B cell (primary cell): Measurements from ENCODE around the gene GPR151. TPM values are rescaled to one million over a fixed set of nuclear protein-coding genes. Genes with fewer than 3 reads are reported as not detected.

ENCODE experiments used
- ATAC-seq: fragments of 200-7000 bp; cut with Tn5 transposase; one replicate; pipeline ENCODE4 v1.10.0; 2021; ENCODE audit warnings: low read depth, mild to moderate bottlenecking, moderate number of reproducible peaks, moderate library complexity
- CTCF ChIA-PET: fragments of 350-600 bp; sonication (Branson Sonifier 250); formaldehyde crosslinking; loops from one replicate; lab custom pipeline; 2021; ENCODE audit warnings: antibody characterized with exemption, inconsistent platforms; lab: Charles Lee
- POLR2A ChIA-PET: fragments of 350-600 bp; sonication (Branson Sonifier 250); formaldehyde crosslinking; loops from one replicate; lab custom pipeline; 2021; ENCODE audit warnings: antibody characterized with exemption; lab: Charles Lee
- DNase-seq: peaks from one replicate; pipeline ENCODE4 v3.0.0; 2013
- H2AFZ ChIP-seq: 2 replicates; pipeline ENCODE4 v1.6.1; 2012; ENCODE audit warnings: mild to moderate bottlenecking, low read depth, low read length; ENCODE audit not compliant: insufficient read depth, poor library complexity, severe bottlenecking
- H3K27ac ChIP-seq, 2 donors: 1 replicate in 1 of 2; 2 replicates in 1 of 2; pipeline ENCODE4 v1.5.1; 2012 to 2013; ENCODE audit warnings: low read length in 2 of 2, mild to moderate bottlenecking in 2 of 2, moderate library complexity in 1 of 2
- H3K27me3 ChIP-seq, 4 experiments: fragments of 200-600 bp in 1 of 4; sonication (generic) in 1 of 4; replicated peaks in 1 of 4; 1 replicate in 2 of 4; 2 replicates in 2 of 4; pipeline versions ENCODE4 v1.6.1 to v1.7.0; 2013 to 2016; ENCODE audit warnings: low read length in 3 of 4, mild to moderate bottlenecking in 2 of 4, mixed read lengths in 1 of 4, moderate library complexity in 1 of 4; ENCODE audit not compliant: insufficient read depth in 4 of 4, control insufficient read depth in 3 of 4; ENCODE audit errors: control extremely low read depth in 1 of 4
- H3K36me3 ChIP-seq, 2 experiments: replicated peaks in 1 of 2; 1 replicate in 1 of 2; 2 replicates in 1 of 2; pipeline versions ENCODE4 v1.6.1 to v1.7.1; 2013; ENCODE audit warnings: low read length in 1 of 2; ENCODE audit not compliant: insufficient read depth in 2 of 2, control insufficient read depth in 1 of 2; ENCODE audit errors: control extremely low read depth in 1 of 2, extremely low read depth in 1 of 2
- H3K4me1 ChIP-seq, 2 donors: fragments of 200-600 bp in 1 of 2; sonication (generic) in 1 of 2; 1 replicate in 1 of 2; 2 replicates in 1 of 2; pipeline versions ENCODE4 v1.5.1 to v1.6.1; 2013 to 2017; ENCODE audit warnings: low read length in 2 of 2; ENCODE audit not compliant: control insufficient read depth in 2 of 2, insufficient read depth in 2 of 2
- H3K4me2 ChIP-seq: replicated peaks from 2 replicates; pipeline ENCODE3; 2012; ENCODE audit warnings: mild to moderate bottlenecking, low read depth, low read length; ENCODE audit not compliant: poor library complexity, severe bottlenecking
- H3K4me3 ChIP-seq, 5 experiments: fragments of 200-600 bp in 1 of 5; sonication (generic) in 1 of 5; 1 replicate in 3 of 5; 2 replicates in 2 of 5; pipeline versions ENCODE4 v1.5.1 to v1.7.0; 2011 to 2016; ENCODE audit warnings: low read length in 4 of 5, mild to moderate bottlenecking in 4 of 5, low read depth in 2 of 5, control low read depth in 1 of 5, moderate library complexity in 1 of 5; ENCODE audit not compliant: insufficient read depth in 1 of 5; ENCODE audit errors: control extremely low read depth in 1 of 5, extremely low read depth in 1 of 5
- H3K79me2 ChIP-seq: fragments of 200-600 bp; sonication (generic); one replicate; pipeline ENCODE4 v1.6.0; 2016; ENCODE audit warnings: low read length; ENCODE audit not compliant: control insufficient read depth, insufficient read depth
- H3K9ac ChIP-seq: fragments of 200-600 bp; sonication (generic); 2 replicates; pipeline ENCODE4 v1.6.1; 2017; ENCODE audit warnings: mild to moderate bottlenecking, low read length, moderate library complexity
- H3K9me3 ChIP-seq, 3 donors: one replicate each; pipeline versions ENCODE4 v1.6.1 to v1.7.1; 2013; ENCODE audit warnings: low read length in 2 of 3; ENCODE audit not compliant: control insufficient read depth in 2 of 3, insufficient read depth in 1 of 3; ENCODE audit errors: control extremely low read depth in 1 of 3
- H4K20me1 ChIP-seq: 2 replicates; pipeline ENCODE4 v1.6.0; 2012; ENCODE audit warnings: mild to moderate bottlenecking, low read length; ENCODE audit not compliant: insufficient read depth, control insufficient read depth, poor library complexity, severe bottlenecking
- H3K27ac Mint-ChIP-seq: one replicate; pipeline ENCODE4 v1.8.0; 2021; ENCODE audit warnings: mixed read lengths
- H3K27me3 Mint-ChIP-seq: one replicate; pipeline ENCODE4 v1.8.0; 2021; ENCODE audit warnings: mixed read lengths
- H3K4me1 Mint-ChIP-seq: one replicate; pipeline ENCODE4 v1.8.0; 2021; ENCODE audit warnings: mixed read lengths
- H3K4me3 Mint-ChIP-seq: one replicate; pipeline ENCODE4 v1.8.0; 2021; ENCODE audit warnings: mixed read lengths
- H3K9me3 Mint-ChIP-seq: one replicate; pipeline ENCODE4 v1.8.0; 2022; ENCODE audit warnings: mixed read lengths; ENCODE audit not compliant: insufficient read depth
- CTCF ChIP-seq: fragments of 200-600 bp; IDR thresholded peaks from one replicate; pipeline ENCODE4 v1.8.0; 2022; ENCODE audit warnings: antibody characterized with exemption, mild to moderate bottlenecking
- EZH2 ChIP-seq: IDR thresholded peaks from 2 replicates; pipeline ENCODE4 v1.6.1; 2012; ENCODE audit warnings: borderline replicate concordance, low read depth, mild to moderate bottlenecking, moderate library complexity, low read length; ENCODE audit not compliant: insufficient read depth, poor library complexity, severe bottlenecking
- WGBS: methylation state at CpG from one replicate; pipeline ENCODE4 v1.1.5; 2013; ENCODE audit warnings: missing lambda C conversion rate; ENCODE audit not compliant: insufficient coverage; 5-methylcytosine and 5-hydroxymethylcytosine counted together
- intact Hi-C: fragments of 100-400 bp; cut with micrococcal nuclease; formaldehyde crosslinking; loops from one replicate; pipeline ENCODE4 v1.10.0; 2022
- polyA plus RNA-seq: library from polyadenylated mRNA; depleted of rRNA; stranded (reverse); fragments of >200 nt; gene quantifications from 2 replicates; pipeline ENCODE4 v1.2.3, GENCODE V29; 2012
- total RNA-seq, 2 donors: library from RNA; stranded (reverse); fragments of 120-200 nt in 1 of 2; gene quantifications; 1 replicate in 1 of 2; 2 replicates in 1 of 2; pipeline versions ENCODE4 v1.2.3 to v1.2.4, GENCODE V29; 2013 to 2022

GPR151 gene
- total and polyA plus RNA-seq, 2 donors (not counting 1 experiment from before 2014, with no cell fraction given) = not detected

GRCh38 chr5:146490089-146490843 is 25.7 kb downstream of the GPR151 start:
- Mint-ChIP-seq H3K4me3 (no peak overlapping the region), H3K27me3 (no peaks in the 10 kb centered on the region), H3K9me3 (no peaks in the 10 kb centered on the region), H3K27ac (no peak overlapping the region), H3K4me1 (no peaks in the 10 kb centered on the region)
- intact Hi-C loops = no loop called here
- no peaks in the 10 kb centered on the region for H4K20me1 ChIP-seq
- no peaks in the 10 kb centered on the region for H3K27me3 ChIP-seq
- H3K9ac ChIP-seq = no peak overlapping the region
- no peak overlapping the region for H3K4me2 ChIP-seq
- H3K27ac ChIP-seq = no peak overlapping the region
- no peak overlapping the region for H2AFZ ChIP-seq
- peaks cover 8 to 29% of the 10 kb centered on the region in 2 experiments for H3K36me3 ChIP-seq
- no peak for DNase-seq
- H3K9me3 ChIP-seq = no peaks in the 10 kb centered on the region
- ChIA-PET CTCF (interaction anchor here (0.7 kb wide), 1 partner anchor 392 kb away, joined by 4 read pairs; no protein-coding TSS in a partner anchor), POLR2A (no interaction called here)
- no CpG with 5 or more reads among the region's 3 CpGs for WGBS
- TF ChIP-seq EZH2 = no peak
- TF ChIP-seq CTCF = no peak
- no peaks in the 10 kb centered on the region for H3K79me2 ChIP-seq
- H3K4me1 ChIP-seq = no peaks in the 10 kb centered on the region
- no peak for ATAC-seq
- H3K4me3 ChIP-seq = no peak overlapping the region

GRCh38 chr5:146484714-146485391 is 31.1 kb downstream of the GPR151 start:
- no peaks in the 10 kb centered on the region for H3K27me3 Mint-ChIP-seq
- Histone ChIP-seq H3K9ac (no peak overlapping the region), H3K4me1 (no peaks in the 10 kb centered on the region), H3K27me3 (no peaks in the 10 kb centered on the region), H3K4me3 (no peak overlapping the region), H3K4me2 (no peak overlapping the region), H3K9me3 (no peaks in the 10 kb centered on the region), H2AFZ (no peak overlapping the region), H3K27ac (no peak overlapping the region), H3K36me3 (peaks cover 12 to 67% of the 10 kb centered on the region in 2 experiments), H3K79me2 (no peaks in the 10 kb centered on the region), H4K20me1 (no peaks in the 10 kb centered on the region)
- POLR2A ChIA-PET = no interaction called here
- TF ChIP-seq EZH2 (no peak), CTCF (no peak)
- H3K4me3 Mint-ChIP-seq = no peak overlapping the region
- CTCF ChIA-PET = no interaction called here
- ATAC-seq = no peak
- H3K4me1 Mint-ChIP-seq = no peaks in the 10 kb centered on the region
- no peaks in the 10 kb centered on the region for H3K9me3 Mint-ChIP-seq
- H3K27ac Mint-ChIP-seq = no peak overlapping the region
- DNase-seq = no peak
- intact Hi-C loops = no loop called here
